H1 (cell line): ENCODE results near the gene ZDHHC5. TPM values are rescaled to one million over a fixed set of nuclear protein-coding genes. Genes with fewer than 3 reads are reported as not detected.
A peak's percentile ranks its signal among the peaks of the same experiment; 100 is the strongest.

ENCODE experiments used
- polyA plus RNA-seq, 7 experiments: library from polyadenylated mRNA; depleted of rRNA in 3 of 7; stranded (reverse) in 5 of 7; unstranded in 2 of 7; fragments of >200 nt in 5 of 7; fragments of 200-250 nt in 2 of 7; gene quantifications; 1 replicate in 5 of 7; 2 replicates in 1 of 7; 4 replicates in 1 of 7; pipeline versions ENCODE4 v1.2.1 to v1.2.3, GENCODE V29; 2011 to 2013; ENCODE audit warnings: missing spikeins in 2 of 7, mixed read lengths in 2 of 7
- total RNA-seq: library from RNA; stranded (reverse); fragmentation: NEBNext Ultra II Directional; extraction: Animal tissue kit (Norgen Biotek cat#: 25700); gene quantifications from 2 replicates; pipeline ENCODE4 v1.2.1, GENCODE V29; 2021
- TF ChIP-seq, protein P1 (sequence below): fragments of 300-600 bp; sonication (generic); IDR thresholded peaks from 2 replicates; pipeline ENCODE4 v1.7.1; 2012; ENCODE audit warnings: low read length, moderate library complexity, mild to moderate bottlenecking, inconsistent platforms; ENCODE audit not compliant: insufficient replicate concordance
- TF ChIP-seq, protein P2 (sequence below), 3 experiments: IDR thresholded peaks; 1 replicate in 2 of 3; 2 replicates in 1 of 3; pipeline versions ENCODE4 v1.5.1 to v1.6.1; 2011; ENCODE audit warnings: low read length in 3 of 3, mild to moderate bottlenecking in 3 of 3, inconsistent platforms in 2 of 3, low read depth in 1 of 3, moderate library complexity in 1 of 3; ENCODE audit not compliant: insufficient read depth in 1 of 3; ENCODE audit errors: control extremely low read depth in 1 of 3

ZDHHC5 gene
- total and polyA plus RNA-seq, 2 of the 8 experiments (the other 6 are each of a cell fraction or from before 2014, with no cell fraction given), result 40.0 to 56.3 TPM

DNA sequence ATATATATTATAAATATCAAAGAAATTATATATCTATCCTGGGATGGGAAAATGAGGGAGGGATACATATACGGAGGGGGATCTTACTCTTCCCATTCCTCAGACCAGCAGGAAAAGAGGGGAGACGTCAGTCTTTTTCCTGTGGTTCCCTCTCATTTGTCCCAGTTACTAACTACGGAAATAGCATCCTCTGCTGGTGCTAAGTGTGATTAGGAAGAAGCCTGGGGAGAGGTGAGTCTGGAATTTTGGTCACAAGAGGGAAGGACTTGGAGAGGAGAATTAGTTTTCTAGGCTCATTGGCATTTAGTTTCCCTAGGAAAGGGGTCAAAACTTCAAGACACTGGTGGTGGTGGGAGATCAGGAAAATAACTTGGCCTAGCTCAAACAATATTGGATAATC is 32.5 kb downstream of the ZDHHC5 start (continued):
- TF ChIP-seq, protein P1, sequence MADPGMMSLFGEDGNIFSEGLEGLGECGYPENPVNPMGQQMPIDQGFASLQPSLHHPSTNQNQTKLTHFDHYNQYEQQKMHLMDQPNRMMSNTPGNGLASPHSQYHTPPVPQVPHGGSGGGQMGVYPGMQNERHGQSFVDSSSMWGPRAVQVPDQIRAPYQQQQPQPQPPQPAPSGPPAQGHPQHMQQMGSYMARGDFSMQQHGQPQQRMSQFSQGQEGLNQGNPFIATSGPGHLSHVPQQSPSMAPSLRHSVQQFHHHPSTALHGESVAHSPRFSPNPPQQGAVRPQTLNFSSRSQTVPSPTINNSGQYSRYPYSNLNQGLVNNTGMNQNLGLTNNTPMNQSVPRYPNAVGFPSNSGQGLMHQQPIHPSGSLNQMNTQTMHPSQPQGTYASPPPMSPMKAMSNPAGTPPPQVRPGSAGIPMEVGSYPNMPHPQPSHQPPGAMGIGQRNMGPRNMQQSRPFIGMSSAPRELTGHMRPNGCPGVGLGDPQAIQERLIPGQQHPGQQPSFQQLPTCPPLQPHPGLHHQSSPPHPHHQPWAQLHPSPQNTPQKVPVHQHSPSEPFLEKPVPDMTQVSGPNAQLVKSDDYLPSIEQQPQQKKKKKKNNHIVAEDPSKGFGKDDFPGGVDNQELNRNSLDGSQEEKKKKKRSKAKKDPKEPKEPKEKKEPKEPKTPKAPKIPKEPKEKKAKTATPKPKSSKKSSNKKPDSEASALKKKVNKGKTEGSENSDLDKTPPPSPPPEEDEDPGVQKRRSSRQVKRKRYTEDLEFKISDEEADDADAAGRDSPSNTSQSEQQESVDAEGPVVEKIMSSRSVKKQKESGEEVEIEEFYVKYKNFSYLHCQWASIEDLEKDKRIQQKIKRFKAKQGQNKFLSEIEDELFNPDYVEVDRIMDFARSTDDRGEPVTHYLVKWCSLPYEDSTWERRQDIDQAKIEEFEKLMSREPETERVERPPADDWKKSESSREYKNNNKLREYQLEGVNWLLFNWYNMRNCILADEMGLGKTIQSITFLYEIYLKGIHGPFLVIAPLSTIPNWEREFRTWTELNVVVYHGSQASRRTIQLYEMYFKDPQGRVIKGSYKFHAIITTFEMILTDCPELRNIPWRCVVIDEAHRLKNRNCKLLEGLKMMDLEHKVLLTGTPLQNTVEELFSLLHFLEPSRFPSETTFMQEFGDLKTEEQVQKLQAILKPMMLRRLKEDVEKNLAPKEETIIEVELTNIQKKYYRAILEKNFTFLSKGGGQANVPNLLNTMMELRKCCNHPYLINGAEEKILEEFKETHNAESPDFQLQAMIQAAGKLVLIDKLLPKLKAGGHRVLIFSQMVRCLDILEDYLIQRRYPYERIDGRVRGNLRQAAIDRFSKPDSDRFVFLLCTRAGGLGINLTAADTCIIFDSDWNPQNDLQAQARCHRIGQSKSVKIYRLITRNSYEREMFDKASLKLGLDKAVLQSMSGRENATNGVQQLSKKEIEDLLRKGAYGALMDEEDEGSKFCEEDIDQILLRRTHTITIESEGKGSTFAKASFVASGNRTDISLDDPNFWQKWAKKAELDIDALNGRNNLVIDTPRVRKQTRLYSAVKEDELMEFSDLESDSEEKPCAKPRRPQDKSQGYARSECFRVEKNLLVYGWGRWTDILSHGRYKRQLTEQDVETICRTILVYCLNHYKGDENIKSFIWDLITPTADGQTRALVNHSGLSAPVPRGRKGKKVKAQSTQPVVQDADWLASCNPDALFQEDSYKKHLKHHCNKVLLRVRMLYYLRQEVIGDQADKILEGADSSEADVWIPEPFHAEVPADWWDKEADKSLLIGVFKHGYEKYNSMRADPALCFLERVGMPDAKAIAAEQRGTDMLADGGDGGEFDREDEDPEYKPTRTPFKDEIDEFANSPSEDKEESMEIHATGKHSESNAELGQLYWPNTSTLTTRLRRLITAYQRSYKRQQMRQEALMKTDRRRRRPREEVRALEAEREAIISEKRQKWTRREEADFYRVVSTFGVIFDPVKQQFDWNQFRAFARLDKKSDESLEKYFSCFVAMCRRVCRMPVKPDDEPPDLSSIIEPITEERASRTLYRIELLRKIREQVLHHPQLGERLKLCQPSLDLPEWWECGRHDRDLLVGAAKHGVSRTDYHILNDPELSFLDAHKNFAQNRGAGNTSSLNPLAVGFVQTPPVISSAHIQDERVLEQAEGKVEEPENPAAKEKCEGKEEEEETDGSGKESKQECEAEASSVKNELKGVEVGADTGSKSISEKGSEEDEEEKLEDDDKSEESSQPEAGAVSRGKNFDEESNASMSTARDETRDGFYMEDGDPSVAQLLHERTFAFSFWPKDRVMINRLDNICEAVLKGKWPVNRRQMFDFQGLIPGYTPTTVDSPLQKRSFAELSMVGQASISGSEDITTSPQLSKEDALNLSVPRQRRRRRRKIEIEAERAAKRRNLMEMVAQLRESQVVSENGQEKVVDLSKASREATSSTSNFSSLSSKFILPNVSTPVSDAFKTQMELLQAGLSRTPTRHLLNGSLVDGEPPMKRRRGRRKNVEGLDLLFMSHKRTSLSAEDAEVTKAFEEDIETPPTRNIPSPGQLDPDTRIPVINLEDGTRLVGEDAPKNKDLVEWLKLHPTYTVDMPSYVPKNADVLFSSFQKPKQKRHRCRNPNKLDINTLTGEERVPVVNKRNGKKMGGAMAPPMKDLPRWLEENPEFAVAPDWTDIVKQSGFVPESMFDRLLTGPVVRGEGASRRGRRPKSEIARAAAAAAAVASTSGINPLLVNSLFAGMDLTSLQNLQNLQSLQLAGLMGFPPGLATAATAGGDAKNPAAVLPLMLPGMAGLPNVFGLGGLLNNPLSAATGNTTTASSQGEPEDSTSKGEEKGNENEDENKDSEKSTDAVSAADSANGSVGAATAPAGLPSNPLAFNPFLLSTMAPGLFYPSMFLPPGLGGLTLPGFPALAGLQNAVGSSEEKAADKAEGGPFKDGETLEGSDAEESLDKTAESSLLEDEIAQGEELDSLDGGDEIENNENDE, result no peak
- TF ChIP-seq, protein P2, sequence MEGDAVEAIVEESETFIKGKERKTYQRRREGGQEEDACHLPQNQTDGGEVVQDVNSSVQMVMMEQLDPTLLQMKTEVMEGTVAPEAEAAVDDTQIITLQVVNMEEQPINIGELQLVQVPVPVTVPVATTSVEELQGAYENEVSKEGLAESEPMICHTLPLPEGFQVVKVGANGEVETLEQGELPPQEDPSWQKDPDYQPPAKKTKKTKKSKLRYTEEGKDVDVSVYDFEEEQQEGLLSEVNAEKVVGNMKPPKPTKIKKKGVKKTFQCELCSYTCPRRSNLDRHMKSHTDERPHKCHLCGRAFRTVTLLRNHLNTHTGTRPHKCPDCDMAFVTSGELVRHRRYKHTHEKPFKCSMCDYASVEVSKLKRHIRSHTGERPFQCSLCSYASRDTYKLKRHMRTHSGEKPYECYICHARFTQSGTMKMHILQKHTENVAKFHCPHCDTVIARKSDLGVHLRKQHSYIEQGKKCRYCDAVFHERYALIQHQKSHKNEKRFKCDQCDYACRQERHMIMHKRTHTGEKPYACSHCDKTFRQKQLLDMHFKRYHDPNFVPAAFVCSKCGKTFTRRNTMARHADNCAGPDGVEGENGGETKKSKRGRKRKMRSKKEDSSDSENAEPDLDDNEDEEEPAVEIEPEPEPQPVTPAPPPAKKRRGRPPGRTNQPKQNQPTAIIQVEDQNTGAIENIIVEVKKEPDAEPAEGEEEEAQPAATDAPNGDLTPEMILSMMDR (IDR thresholded peaks at IDR 0.05; ENCODE audit: control extremely low read depth in 1 of 3, insufficient read depth in 1 of 3, low read depth in 1 of 3, low read length in 3 of 3), result peak in 1 of 3 experiments; percentile 36; a peak in 1 of 4 replicates
